Renal pelvis (tissue), 4 donors: ENCODE data around the gene HGF. TPM values are rescaled to one million over a fixed set of nuclear protein-coding genes. Genes with fewer than 3 reads are reported as not detected.

ENCODE experiments used
- DNase-seq: peaks from one replicate; pipeline ENCODE4 v3.0.0-alpha.2; 2013
- polyA plus RNA-seq, 3 donors: library from polyadenylated mRNA; unstranded; fragments of 120-200 nt; gene quantifications; one replicate each; pipeline ENCODE4 v1.2.1, GENCODE V29; 2013; ENCODE audit not compliant: insufficient read length in 3 of 3

Gene HGF
- polyA plus RNA-seq, 3 donors: 1.2 to 3.2 (median 2.4) TPM

DNA sequence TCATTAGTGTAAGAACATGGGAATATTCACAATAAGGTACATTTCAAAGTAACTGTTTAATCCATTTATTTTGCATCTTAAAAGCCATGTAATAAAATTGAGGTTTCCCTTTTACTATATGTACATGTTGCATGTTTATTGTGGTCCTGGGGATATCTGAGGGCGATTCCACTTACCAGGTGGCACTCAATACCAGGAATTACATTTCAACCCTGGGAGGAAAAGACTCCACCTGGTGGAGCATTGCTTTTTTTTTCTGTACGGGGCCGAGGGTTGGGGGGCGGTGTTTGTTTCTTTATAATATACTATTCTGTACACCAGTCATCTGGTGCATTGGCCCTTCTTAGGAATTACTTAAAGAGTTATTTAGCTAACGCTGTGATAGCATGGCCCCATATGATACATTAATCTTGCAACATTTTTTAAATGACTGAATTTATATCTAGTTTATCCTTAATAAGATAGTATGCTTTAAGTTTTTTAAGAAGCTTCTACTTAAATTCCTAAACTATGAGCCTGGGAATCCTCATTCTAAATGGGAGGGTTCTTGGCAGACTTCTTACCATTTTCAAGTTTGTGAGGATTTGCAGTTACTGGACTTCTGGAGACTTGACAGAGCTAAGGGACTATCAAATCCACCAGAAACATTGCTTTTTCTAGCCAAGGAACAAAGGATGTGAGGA, 7.2 kb upstream of the HGF start:
- no peak for DNase-seq

DNA sequence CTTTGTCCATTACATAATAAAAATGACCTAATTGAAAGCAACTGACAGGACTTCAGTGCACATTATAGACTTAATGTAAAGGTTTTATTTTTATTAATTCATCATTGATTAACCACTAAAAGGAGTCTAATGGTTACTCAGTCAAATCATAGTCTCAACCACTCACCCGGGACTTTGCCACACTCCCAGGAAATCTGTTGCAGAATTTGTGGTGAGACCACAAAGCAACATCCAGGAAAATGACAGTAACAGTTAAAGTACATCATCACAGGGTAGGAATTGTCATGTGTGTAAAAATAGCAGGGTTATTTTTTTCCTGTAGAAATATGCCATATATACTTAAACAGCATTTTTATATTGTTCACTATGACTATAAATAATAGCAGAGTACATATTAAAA, 6.3 kb upstream of the HGF start:
- DNase-seq: no peak

DNA sequence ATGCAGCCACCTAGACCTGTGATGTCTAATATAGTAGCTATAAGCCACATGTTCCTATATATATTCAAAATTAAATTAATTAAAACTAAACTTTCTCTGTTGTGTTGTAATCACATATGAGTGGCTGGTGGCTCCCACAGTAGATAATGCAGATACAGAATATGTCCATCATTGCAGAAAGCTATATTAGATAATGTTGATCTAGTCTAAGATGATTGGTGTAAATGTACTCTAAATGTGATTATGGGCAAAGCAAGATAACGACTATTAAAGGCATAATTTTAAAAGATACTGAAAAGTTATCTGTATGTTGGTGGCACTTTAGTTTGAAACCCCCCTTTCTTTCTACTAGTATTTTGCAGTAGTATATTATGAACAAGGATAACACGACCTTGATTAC, 5.7 kb upstream of the HGF start:
- no peak for DNase-seq

DNA sequence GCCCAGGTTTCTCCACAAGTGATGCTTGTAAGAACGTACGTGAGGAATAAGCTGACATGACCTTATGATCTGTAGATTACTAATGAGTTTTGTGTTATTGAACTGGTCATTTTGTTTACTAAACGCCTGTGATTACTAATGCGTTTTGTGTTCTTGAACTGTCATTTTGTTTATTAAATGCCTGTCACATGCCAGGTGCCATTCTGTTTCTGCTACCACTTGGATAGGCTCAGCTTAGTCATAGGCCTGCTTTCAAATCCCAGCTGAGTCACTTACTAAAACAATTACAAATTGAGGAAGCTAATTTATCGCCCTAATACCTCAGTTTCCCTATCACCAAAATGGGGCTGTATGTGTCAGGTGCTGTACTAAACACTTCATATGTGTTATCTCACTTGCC, 4.7 kb upstream of the HGF start:
- no peak for DNase-seq

GRCh38 chr7:81770728-81771223, 929 bp upstream of the HGF start:
- DNase-seq: no peak

GRCh38 chr7:81768951-81769778, 682 bp downstream of the HGF start:
- no peak for DNase-seq

DNA sequence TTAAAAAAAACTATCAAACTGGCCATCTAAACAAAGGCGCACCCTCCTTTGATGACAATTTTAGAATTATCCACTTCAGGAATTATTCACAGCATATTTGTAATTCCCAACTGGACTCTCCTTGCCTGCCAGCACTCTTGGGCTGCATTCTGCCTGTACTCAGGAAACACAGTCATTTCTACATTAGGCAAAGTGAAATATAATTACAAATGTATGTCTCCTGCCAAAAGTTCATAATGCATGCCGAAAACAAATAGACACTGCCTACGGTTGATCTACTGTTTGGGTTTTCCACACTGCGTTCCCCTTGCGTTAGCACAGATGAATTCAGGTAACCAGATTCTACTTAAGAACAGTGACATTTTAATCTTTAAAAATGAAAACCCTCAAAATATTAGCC, 1.9 kb downstream of the HGF start:
- no peak for DNase-seq

DNA sequence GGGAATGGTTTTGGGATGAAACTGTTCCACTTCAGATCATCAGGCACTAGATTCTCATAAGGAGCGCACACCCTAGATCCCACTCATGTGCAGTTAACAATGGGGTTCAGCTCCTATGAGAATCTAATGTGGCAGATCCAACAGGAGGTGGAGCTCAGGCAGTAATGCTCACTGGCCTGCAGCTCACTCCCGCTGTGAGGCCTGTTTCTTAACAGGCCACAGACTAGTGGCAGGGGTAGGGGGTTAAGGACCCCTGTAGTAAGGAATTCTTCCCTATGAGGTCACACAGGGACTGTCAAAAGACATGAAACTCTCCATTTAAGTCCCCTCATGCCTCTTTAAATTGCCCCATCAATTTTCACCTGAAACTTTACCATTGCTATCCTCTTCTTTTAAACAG, 8.0 kb downstream of the HGF start:
- no peak for DNase-seq

GRCh38 chr7:81761031-81761430, 8.8 kb downstream of the HGF start:
- DNase-seq: no peak

GRCh38 chr7:81754918-81755696, 14.7 kb downstream of the HGF start:
- no peak for DNase-seq

GRCh38 chr7:81753392-81753791, 16.5 kb downstream of the HGF start:
- DNase-seq: no peak

- DNase-seq: no peak
Observed at GRCh38 chr7:81752318-81752714, 17.5 kb downstream of the HGF start.

GRCh38 chr7:81751619-81752317, 18.1 kb downstream of the HGF start:
- DNase-seq: no peak

- DNase-seq: no peak
Observed at GRCh38 chr7:81745637-81746036, 24.2 kb downstream of the HGF start.

GRCh38 chr7:81744389-81744788, 25.5 kb downstream of the HGF start:
- no peak for DNase-seq

DNA sequence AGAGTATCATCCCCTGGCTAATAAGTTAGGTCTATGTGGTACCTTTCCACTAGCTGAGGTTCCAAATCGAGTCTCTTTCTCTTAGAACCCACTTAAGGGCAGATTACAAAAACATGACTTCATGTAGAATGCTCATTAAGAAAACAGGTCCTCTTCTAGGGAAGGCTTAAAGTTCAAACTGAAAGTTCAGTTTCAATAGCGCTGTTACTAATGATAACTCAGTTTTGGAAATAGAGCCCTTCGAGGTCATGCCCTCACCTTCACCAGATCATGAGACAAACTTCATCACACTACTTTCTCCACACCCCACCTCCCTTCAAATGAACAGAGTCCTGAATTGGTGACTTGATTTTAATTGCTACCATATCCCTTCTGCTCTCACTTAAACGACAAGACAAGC, 26.2 kb downstream of the HGF start:
- DNase-seq: no peak

GRCh38 chr7:81743201-81743600, 26.6 kb downstream of the HGF start:
- no peak for DNase-seq

- DNase-seq: no peak
Observed at GRCh38 chr7:81740403-81740802, 29.4 kb downstream of the HGF start.

DNA sequence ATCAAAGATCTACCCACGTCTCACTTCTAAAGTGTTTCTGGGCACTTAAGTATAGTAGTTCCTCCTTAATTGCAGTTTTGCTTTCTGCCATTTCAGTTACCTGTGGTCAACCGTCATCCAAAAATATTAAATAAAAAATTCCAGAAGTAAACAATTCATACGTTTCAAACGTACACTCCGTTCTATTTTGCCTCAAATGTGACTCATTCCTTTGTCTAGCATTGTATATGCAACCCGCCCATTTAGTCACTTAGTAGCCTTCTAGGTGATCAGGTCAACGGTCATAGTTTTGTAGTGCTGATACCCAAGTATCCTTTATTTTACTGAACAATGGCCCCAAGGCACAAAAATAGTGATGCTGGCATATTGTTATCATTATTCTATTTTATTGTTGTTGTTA, 33.8 kb downstream of the HGF start:
- DNase-seq: no peak

DNA sequence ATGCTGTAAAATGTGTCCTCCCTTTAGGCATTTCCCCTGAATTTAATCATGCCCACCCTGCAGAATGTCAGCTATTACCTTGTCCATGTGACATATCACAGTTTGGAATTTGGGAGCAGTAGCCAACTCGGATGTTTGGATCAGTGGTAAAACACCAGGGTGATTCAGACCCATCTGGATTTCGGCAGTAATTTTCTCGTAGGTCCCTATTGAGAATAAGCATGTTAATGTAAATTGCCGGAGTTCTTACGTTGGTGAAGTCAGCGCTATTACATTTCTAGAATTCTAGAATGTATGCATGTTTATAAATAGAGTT, 44.1 kb downstream of the HGF start:
- DNase-seq: no peak

DNA sequence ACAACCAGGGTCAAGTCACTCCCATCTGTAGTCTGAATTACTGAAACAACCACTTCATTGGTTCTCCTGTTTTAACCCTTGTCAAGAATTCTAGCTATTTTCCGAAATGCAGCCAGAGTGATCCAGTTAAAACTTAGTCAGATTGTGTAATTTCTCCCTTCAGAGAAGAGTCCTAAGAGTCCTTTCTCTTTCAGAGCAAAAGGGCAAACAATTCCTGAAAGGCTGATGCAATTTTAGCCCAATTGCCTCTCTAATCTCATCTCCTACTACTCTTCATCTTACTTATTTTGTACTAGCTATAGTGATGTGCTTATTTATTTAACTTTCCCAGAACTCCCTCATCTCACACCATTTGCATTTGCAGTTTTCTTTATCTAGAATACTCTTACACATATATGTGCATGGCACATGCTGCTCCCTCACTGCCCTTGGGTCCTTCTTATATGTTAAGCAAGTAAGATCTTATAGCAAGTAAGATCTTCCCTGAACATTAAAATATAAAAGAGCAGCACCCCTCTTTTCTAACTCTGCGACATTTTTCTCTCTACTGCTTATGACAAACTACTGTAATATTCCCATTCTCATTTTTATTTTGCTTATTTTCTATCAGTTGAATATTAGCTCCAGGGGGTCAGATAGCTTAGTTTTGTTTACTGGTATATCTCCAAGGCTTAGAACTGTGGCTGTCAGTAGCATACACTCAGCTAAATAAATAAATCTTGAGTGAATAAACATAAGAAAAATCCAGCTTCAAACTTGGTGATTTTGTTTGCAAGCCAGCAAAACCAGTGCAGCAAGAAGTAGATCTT, 44.6 kb downstream of the HGF start:
- no peak for DNase-seq
